Naive thymus-derived CD4-positive, alpha-beta T cell (primary cell): ENCODE data around the gene ITPR1. TPM values are rescaled to one million over a fixed set of nuclear protein-coding genes. Genes with fewer than 3 reads are reported as not detected.
A peak's percentile ranks its signal among the peaks of the same experiment; 100 is the strongest.

Experiments
- ATAC-seq: fragments of 150-1000 bp; cut with Tn5 transposase; 2 replicates; pipeline ENCODE4 v1.10.0; 2021; ENCODE audit warnings: mild to moderate bottlenecking, moderate library complexity
- CTCF ChIA-PET: fragments of 350-600 bp; sonication (Branson Sonifier 250); formaldehyde crosslinking; loops from one replicate; lab custom pipeline; 2021; ENCODE audit warnings: antibody characterized with exemption; lab: Charles Lee
- POLR2A ChIA-PET: fragments of 350-600 bp; sonication (Branson Sonifier 250); formaldehyde crosslinking; loops from one replicate; lab custom pipeline; 2021; ENCODE audit warnings: antibody characterized with exemption, inconsistent platforms; lab: Charles Lee
- DNase-seq, 9 donors: peaks; one replicate each; pipeline versions ENCODE4 v3.0.0 to v3.0.0-alpha.2; 2020 to 2022; ENCODE audit warnings: mixed read lengths in 1 of 9
- H3K27ac ChIP-seq: one replicate; pipeline ENCODE4 v1.7.0; 2013; ENCODE audit warnings: mild to moderate bottlenecking, low read depth, low read length, moderate library complexity
- H3K27me3 ChIP-seq, 2 donors: one replicate each; pipeline ENCODE4 v1.7.0; 2013; ENCODE audit warnings: low read length in 2 of 2, mild to moderate bottlenecking in 2 of 2, moderate library complexity in 2 of 2; ENCODE audit not compliant: control insufficient read depth in 2 of 2, insufficient read depth in 2 of 2
- H3K36me3 ChIP-seq, 3 experiments: 1 replicate in 2 of 3; 2 replicates in 1 of 3; pipeline ENCODE4 v1.7.0; 2013; ENCODE audit warnings: low read length in 3 of 3, mild to moderate bottlenecking in 3 of 3, moderate library complexity in 1 of 3; ENCODE audit not compliant: insufficient read depth in 3 of 3, control insufficient read depth in 2 of 3
- H3K4me1 ChIP-seq, 2 donors: one replicate each; pipeline ENCODE4 v1.7.0; 2013; ENCODE audit warnings: low read length in 2 of 2, mild to moderate bottlenecking in 2 of 2, moderate library complexity in 1 of 2; ENCODE audit not compliant: control insufficient read depth in 2 of 2, insufficient read depth in 2 of 2
- H3K4me3 ChIP-seq: 2 replicates; pipeline ENCODE4 v1.7.0; 2013; ENCODE audit warnings: mild to moderate bottlenecking, low read length
- H3K9me3 ChIP-seq, 3 experiments: 1 replicate in 2 of 3; 2 replicates in 1 of 3; pipeline ENCODE4 v1.7.0; 2013; ENCODE audit warnings: low read length in 3 of 3; ENCODE audit not compliant: control insufficient read depth in 2 of 3
- H3K27ac Mint-ChIP-seq, 9 donors: one replicate each; pipeline ENCODE4 v1.8.0; 2020 to 2022; ENCODE audit warnings: mixed read lengths in 9 of 9, mild to moderate bottlenecking in 8 of 9, moderate library complexity in 5 of 9, inconsistent platforms in 2 of 9
- H3K27me3 Mint-ChIP-seq, 5 donors: one replicate each; pipeline ENCODE4 v1.8.0; 2021 to 2022; ENCODE audit warnings: mixed read lengths in 5 of 5, mild to moderate bottlenecking in 1 of 5
- H3K36me3 Mint-ChIP-seq, 5 donors: one replicate each; pipeline ENCODE4 v1.8.0; 2020 to 2022; ENCODE audit warnings: mixed read lengths in 5 of 5, mild to moderate bottlenecking in 3 of 5, inconsistent platforms in 1 of 5
- H3K4me1 Mint-ChIP-seq, 7 donors: one replicate each; pipeline ENCODE4 v1.8.0; 2020 to 2022; ENCODE audit warnings: mixed read lengths in 7 of 7, mild to moderate bottlenecking in 3 of 7, inconsistent platforms in 1 of 7
- H3K4me3 Mint-ChIP-seq, 10 donors: one replicate each; pipeline ENCODE4 v1.8.0; 2020 to 2022; ENCODE audit warnings: mild to moderate bottlenecking in 10 of 10, mixed read lengths in 10 of 10, moderate library complexity in 6 of 10, inconsistent platforms in 2 of 10
- H3K9me3 Mint-ChIP-seq, 11 donors: one replicate each; pipeline ENCODE4 v1.8.0; 2020 to 2022; ENCODE audit warnings: mixed read lengths in 11 of 11, mild to moderate bottlenecking in 4 of 11, inconsistent platforms in 1 of 11, moderate library complexity in 1 of 11
- intact Hi-C, 2 donors: fragments of 100-400 bp; cut with micrococcal nuclease; formaldehyde crosslinking; loops; one replicate each; pipeline ENCODE4 v1.15.1; 2023
- polyA plus RNA-seq, 2 donors: library from polyadenylated mRNA; unstranded; fragments of 300-500 nt; fragmentation: Illumina TruSeq; gene quantifications; one replicate each; pipeline ENCODE4 v1.2.3, GENCODE V29; 2021
- total RNA-seq, 6 experiments: library from RNA in 5 of 6; stranded (reverse) in 5 of 6; gene quantifications; 1 replicate in 5 of 6; 2 replicates in 1 of 6; pipeline ENCODE4 v1.2.3 and lab custom pipeline; 2021 to 2026

The ITPR1 gene
- total and polyA plus RNA-seq, 7 experiments from 2014 or later = 15.1 to 118 (median 83.8) TPM

DNA sequence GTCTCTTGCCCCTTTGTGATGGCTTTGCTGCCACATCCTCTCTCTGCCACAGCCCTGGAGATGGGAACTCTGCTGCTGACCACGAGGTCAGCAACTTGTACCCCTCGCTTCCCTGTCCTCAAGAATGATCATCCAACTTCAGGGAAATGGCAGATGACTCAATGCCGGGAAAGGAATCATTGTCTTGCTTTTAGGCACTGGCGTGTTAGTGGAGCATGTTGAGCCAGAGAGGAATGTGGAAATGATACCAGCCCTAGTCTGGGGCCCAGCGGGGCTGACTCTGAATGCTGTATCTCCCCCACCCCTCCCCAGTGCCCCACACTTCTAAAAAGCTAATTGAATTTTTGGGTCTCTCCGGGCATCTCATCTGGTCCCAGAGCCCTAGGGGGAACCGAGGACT lies 301.2 kb downstream of the ITPR1 start:
- H3K27me3 ChIP-seq = no peaks in the 10 kb centered on the region
- ChIA-PET POLR2A (no interaction called here), CTCF (no interaction called here)
- Mint-ChIP-seq H3K9me3 (peaks cover 0 to 2% (median 0%) of the 10 kb centered on the region in 11 donors), H3K27ac (peak overlapping the region in 1 of 9 donors; percentile 29), H3K27me3 (no peaks in the 10 kb centered on the region), H3K36me3 (peaks cover 22 to 87% (median 77%) of the 10 kb centered on the region in 5 donors), H3K4me1 (peaks cover 0 to 12% (median 0%) of the 10 kb centered on the region in 7 donors), H3K4me3 (no peak overlapping the region)
- H3K36me3 ChIP-seq = peaks cover 0 to 67% (median 0%) of the 10 kb centered on the region in 3 experiments
- no peaks in the 10 kb centered on the region for H3K9me3 ChIP-seq
- H3K4me3 ChIP-seq = no peak overlapping the region
- H3K4me1 ChIP-seq = no peaks in the 10 kb centered on the region
- DNase-seq (no peak), ATAC-seq (no peak)
- intact Hi-C loops = no loop called here
- no peak overlapping the region for H3K27ac ChIP-seq

DNA sequence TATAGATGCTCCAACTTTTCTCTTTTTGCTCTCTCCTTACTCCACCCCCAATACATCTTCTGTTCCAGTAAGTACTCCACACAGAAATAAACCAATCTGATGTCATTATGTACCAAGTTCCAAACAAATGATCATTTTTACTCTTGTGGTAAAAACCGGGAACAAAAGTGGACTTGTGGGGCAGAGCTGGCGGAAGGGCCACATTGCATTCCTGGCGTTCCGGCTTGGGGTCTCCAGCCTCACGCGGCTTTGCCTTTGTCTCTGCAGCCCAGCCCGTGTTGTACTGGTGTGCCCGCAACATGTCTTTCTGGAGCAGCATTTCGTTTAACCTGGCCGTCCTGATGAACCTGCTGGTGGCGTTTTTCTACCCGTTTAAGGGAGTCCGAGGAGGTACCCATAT lies 301.6 kb downstream of the ITPR1 start:
- POLR2A ChIA-PET = no interaction called here
- peaks cover 22 to 86% (median 76%) of the 10 kb centered on the region in 5 donors for H3K36me3 Mint-ChIP-seq
- intact Hi-C loops = no loop called here

DNA sequence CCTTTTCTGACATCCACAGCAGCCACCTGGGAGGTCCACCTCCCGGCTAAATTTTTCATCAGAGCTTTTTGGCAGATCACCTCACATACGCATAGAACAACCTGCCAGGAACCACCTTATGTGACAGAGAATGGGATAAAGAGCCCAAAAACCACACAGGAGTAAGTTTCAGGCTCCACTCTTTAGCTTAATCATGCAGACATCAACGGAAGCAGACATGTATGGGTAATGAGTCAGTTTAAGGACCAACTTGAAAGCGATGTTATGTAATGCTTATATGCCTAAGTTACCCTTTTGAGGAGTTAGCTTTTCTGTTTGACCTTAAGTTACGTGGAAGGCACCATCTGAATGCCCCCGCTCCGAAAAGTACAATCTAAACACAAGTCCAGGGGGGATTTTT lies 302.8 kb downstream of the ITPR1 start:
- H3K4me1 Mint-ChIP-seq = peaks cover 0 to 22% (median 0%) of the 10 kb centered on the region in 7 donors
- DNase-seq (no peak), ATAC-seq (no peak)
- CTCF ChIA-PET = no interaction called here
- no peak overlapping the region for H3K4me3 ChIP-seq
- POLR2A ChIA-PET = interaction anchor here (0.7 kb wide), 1 partner anchor 76 kb away, joined by 4 read pairs; no protein-coding TSS in a partner anchor
- H3K27ac ChIP-seq = no peak overlapping the region
- no peak overlapping the region for H3K4me3 Mint-ChIP-seq
- no peak overlapping the region for H3K27ac Mint-ChIP-seq
- peaks cover 0 to 66% (median 0%) of the 10 kb centered on the region in 3 experiments for H3K36me3 ChIP-seq
- no peaks in the 10 kb centered on the region for H3K27me3 ChIP-seq
- H3K4me1 ChIP-seq = no peaks in the 10 kb centered on the region
- peaks cover 0 to 2% (median 0%) of the 10 kb centered on the region in 11 donors for H3K9me3 Mint-ChIP-seq
- H3K36me3 Mint-ChIP-seq = peaks cover 25 to 84% (median 78%) of the 10 kb centered on the region in 5 donors
- intact Hi-C loops = no loop called here
- H3K27me3 Mint-ChIP-seq = no peaks in the 10 kb centered on the region
- H3K9me3 ChIP-seq = no peaks in the 10 kb centered on the region

More for the DNA sequence above, 301.6 kb downstream of the ITPR1 start:
- Histone ChIP-seq H3K36me3 (peaks cover 0 to 64% (median 0%) of the 10 kb centered on the region in 3 experiments), H3K27me3 (no peaks in the 10 kb centered on the region), H3K4me1 (no peaks in the 10 kb centered on the region), H3K9me3 (no peaks in the 10 kb centered on the region), H3K4me3 (no peak overlapping the region), H3K27ac (no peak overlapping the region)
- Mint-ChIP-seq H3K4me3 (no peak overlapping the region), H3K27ac (no peak overlapping the region), H3K27me3 (no peaks in the 10 kb centered on the region), H3K4me1 (peaks cover 0 to 13% (median 0%) of the 10 kb centered on the region in 7 donors), H3K9me3 (peaks cover 0 to 2% (median 0%) of the 10 kb centered on the region in 11 donors)
- DNase-seq (no peak), ATAC-seq (no peak)
- CTCF ChIA-PET = no interaction called here

DNA sequence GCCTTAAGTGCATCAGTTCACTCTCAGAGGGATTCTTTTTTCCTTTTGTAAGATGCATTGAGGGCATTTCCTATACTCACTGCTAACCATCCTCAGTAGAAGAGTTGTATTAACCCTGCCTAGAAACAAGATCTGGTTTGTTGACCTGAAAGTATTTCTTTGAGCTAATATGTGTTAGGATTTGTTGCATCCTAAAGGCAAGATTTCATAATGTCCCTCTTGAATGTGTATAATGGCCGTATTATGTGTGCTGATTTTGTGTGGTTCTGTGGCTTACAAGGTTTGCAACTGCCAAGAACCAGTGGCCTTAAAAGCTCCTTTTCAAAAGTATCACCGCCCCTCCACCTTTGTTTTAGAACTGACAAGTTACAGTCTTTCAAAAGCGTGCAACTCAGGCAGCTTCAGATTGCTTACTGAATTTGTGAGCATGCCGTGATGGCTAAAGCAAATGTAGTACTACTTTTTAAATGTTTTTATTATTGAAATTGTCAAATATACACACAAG lies 304.1 kb downstream of the ITPR1 start:
- Mint-ChIP-seq H3K27me3 (no peaks in the 10 kb centered on the region), H3K27ac (no peak overlapping the region), H3K4me3 (no peak overlapping the region), H3K9me3 (peaks cover 0 to 2% (median 0%) of the 10 kb centered on the region in 11 donors), H3K4me1 (peaks cover 0 to 27% (median 0%) of the 10 kb centered on the region in 7 donors), H3K36me3 (peaks cover 26 to 82% (median 75%) of the 10 kb centered on the region in 5 donors)
- Histone ChIP-seq H3K27ac (no peak overlapping the region), H3K4me1 (no peaks in the 10 kb centered on the region), H3K36me3 (peaks cover 0 to 61% (median 0%) of the 10 kb centered on the region in 3 experiments), H3K4me3 (no peak overlapping the region), H3K27me3 (no peaks in the 10 kb centered on the region), H3K9me3 (no peaks in the 10 kb centered on the region)
- intact Hi-C loops = no loop called here
- DNase-seq (no peak), ATAC-seq (no peak)
- POLR2A ChIA-PET = no interaction called here
- CTCF ChIA-PET = no interaction called here

DNA sequence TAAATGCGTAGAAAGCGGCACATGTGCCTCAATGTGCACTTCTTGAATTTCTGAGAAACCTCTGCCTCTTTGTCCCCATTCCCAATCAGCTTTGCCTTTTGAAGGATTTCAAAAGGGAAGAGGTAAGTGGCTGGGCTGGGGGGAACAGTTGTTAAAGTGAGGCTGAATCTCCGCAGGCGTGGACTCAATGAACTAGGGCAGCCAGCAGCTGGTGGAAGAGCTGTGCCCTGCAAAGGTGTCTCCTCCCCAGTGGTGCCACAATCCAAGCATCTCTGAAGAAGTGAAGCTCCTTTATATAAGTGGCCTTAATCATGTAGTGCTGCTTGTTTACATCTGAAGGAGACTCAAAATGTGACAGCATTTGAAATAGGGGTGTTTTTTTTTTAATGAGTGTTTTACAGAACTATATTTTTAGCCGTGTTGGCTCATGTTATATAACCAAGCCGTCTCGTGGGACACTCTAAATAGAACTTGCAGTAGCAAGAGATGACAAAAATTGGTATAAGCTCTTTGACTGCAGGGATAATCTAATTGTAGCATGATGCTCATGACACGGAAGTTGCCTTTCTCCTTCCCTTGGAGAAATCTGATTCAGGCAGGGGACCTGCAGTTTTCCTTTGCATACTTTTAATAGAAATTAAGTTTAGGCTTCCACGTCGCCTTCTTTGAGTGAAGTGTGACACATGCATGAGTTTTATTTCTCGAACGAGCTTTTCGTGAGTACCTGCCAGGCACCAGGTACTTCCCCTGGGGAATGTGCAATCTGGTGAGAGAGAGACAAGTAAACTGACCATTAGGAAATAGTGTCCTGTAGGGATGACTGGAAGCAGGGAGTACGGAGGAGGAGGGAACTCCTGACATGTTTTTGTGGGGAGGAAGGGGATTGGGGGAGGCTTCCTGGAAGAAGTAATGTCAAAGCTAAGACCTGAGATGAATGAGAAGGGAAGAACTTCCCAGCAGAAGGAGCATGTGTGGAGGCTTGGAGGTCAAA lies 306.4 kb downstream of the ITPR1 start:
- Mint-ChIP-seq H3K36me3 (peaks cover 26 to 86% (median 75%) of the 10 kb centered on the region in 5 donors), H3K9me3 (peaks cover 0 to 4% (median 0%) of the 10 kb centered on the region in 11 donors), H3K4me1 (peaks cover 0 to 43% (median 6%) of the 10 kb centered on the region in 7 donors), H3K4me3 (no peak overlapping the region), H3K27me3 (no peaks in the 10 kb centered on the region), H3K27ac (peak overlapping the region in 1 of 9 donors; percentile 51)
- POLR2A ChIA-PET = interaction anchor here (1.0 kb wide), 1 partner anchor 14 kb away, joined by 3 read pairs; no protein-coding TSS in a partner anchor
- Histone ChIP-seq H3K27me3 (no peaks in the 10 kb centered on the region), H3K9me3 (no peaks in the 10 kb centered on the region), H3K4me3 (no peak overlapping the region), H3K36me3 (peaks cover 0 to 63% (median 0%) of the 10 kb centered on the region in 3 experiments), H3K4me1 (no peaks in the 10 kb centered on the region), H3K27ac (no peak overlapping the region)
- intact Hi-C loops = no loop called here
- DNase-seq (no peak), ATAC-seq (no peak)
- CTCF ChIA-PET = no interaction called here

DNA sequence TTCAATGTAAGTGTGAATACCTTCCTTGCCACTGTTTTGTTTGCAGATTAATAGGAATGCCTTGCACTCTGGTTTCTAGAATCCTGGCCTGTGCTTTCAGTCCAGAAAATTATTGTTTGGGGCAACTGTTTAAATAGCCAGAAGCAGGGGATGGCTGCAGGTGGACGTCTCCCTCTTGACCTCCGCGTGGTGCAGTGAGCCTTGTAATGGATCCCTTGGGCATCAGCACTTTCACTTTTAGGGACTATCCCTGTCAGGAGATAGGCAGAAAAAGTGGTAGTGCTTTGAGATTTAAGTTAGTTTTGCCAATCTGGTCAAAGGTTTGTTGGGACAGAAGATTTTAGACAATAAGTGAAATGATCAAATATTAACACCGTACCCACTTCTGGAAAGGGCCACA lies 307.4 kb downstream of the ITPR1 start:
- ChIA-PET CTCF (no interaction called here), POLR2A (no interaction called here)
- peak overlapping the region in 2 of 9 donors; percentile 10 to 28 for H3K27ac Mint-ChIP-seq
- Histone ChIP-seq H3K4me1 (no peaks in the 10 kb centered on the region), H3K4me3 (no peak overlapping the region), H3K27ac (no peak overlapping the region), H3K36me3 (peaks cover 0 to 63% (median 0%) of the 10 kb centered on the region in 3 experiments), H3K9me3 (no peaks in the 10 kb centered on the region), H3K27me3 (no peaks in the 10 kb centered on the region)
- peaks cover 22 to 88% (median 78%) of the 10 kb centered on the region in 5 donors for H3K36me3 Mint-ChIP-seq
- no peak for ATAC-seq
- H3K9me3 Mint-ChIP-seq = peaks cover 0 to 4% (median 0%) of the 10 kb centered on the region in 11 donors
- H3K4me1 Mint-ChIP-seq = peaks cover 0 to 53% (median 6%) of the 10 kb centered on the region in 7 donors
- intact Hi-C loops = no loop called here
- no peak overlapping the region for H3K4me3 Mint-ChIP-seq
- H3K27me3 Mint-ChIP-seq = no peaks in the 10 kb centered on the region
- DNase-seq = no peak
